Diencephalon (tissue), 1 donor: ENCODE measurements around the gene DNM1L. TPM values are rescaled to one million over a fixed set of nuclear protein-coding genes. Genes with fewer than 3 reads are reported as not detected.

ENCODE experiments used
- small RNA-seq: library from RNA; depleted of rRNA; stranded (forward); fragments of <200 nt; gene quantifications from one replicate; pipeline ENCODE3, GENCODE V24; 2014
- total RNA-seq: library from RNA; depleted of rRNA; stranded (reverse); fragments of >200 nt; gene quantifications from one replicate; pipeline ENCODE4 v1.2.3, GENCODE V29; 2014

DNM1L gene
- 198 TPM for total RNA-seq

GRCh38 chr12:32679091-32679919 is at the start of gene DNM1L:
DNM1L (plus strand) TSS chr12:32679301; CDS start chr12:32679364, 63 bp downstream.

DNA sequence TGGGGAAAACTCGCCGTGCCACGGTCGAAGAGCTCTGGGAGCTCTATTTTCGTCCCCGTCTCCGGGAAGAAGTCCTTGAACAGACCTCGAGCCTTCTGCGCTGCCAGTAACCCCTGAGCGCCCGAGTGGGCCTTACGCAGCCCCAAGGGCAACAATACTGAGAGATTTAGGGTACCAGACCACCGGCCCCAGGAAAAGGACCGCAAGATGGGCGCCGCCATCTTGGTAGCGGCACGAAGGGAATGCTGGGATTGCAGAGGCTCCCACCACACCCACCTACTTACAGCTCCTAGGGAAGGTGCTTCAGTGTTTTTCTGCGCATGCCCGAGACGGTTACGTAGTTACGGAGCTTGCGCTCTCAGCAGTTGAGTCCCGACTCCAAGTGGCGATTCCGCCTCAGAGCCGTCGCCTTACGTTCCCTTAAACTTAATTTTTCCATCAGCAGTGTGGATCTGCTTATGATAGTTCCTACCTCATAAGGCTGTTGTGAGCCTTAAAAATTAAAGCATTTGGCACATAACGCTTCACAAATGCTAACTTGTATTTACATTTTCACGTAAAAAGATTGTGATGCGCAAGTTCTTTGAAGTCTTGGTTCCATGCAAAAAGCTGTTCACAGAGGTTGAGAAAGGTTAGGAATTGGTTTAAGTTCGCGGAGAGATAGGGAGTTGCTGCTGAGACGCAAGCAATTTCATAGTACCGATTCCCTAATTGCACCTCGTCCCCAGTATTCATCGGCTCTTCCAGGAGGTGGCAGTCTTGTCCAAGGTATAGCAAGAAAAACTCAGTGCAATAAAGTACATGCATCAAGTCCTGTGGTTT is 76.8 kb downstream of the DNM1L start, which contains the start of gene YARS2:
Gene YARS2, minus strand, starts transcription at position 244 of the 822 bp plus-strand sequence. Its CDS starts 23 bp downstream, at position 221.

Small RNA genes within 50 kb of the gene (small RNA-seq; reads per million reads assigned to genes)
- gene RF00019 = not detected

Other genes with a start within 250 kb of the DNM1L start
- gene YARS2, start 76.6 kb downstream of the DNM1L start, total RNA-seq = 33.0 TPM
- 6.9 TPM for gene PKP2, start 217.5 kb downstream of the DNM1L start, total RNA-seq